ENCODE results near the gene KCNJ12.

- no peak for TF ChIP-seq CTCF (conservative IDR thresholded peaks at IDR 0.05; ENCODE audit: low read depth, low read length)
- TF ChIP-seq FOS (IDR thresholded peaks at IDR 0.05; ENCODE audit: low read depth, low read length), result no peak
- TF ChIP-seq POLR2A (IDR thresholded peaks at IDR 0.05; ENCODE audit: low read depth, low read length), result no peak
- no peak for TF ChIP-seq USF2 (IDR thresholded peaks at IDR 0.05; ENCODE audit: low read depth, low read length)
These were observed 11.9 kb downstream of the KCNJ12 start for GRCh38 chr17:21388066-21388465.
